Epidermal melanocyte (primary cell): ENCODE results near the gene CDK9.

Experiments
- DNase-seq: peaks from one replicate; pipeline ENCODE4 v3.0.0; 2011; ENCODE audit warnings: low spot score; ENCODE audit not compliant: insufficient read length

The CDK9 gene

DNA sequence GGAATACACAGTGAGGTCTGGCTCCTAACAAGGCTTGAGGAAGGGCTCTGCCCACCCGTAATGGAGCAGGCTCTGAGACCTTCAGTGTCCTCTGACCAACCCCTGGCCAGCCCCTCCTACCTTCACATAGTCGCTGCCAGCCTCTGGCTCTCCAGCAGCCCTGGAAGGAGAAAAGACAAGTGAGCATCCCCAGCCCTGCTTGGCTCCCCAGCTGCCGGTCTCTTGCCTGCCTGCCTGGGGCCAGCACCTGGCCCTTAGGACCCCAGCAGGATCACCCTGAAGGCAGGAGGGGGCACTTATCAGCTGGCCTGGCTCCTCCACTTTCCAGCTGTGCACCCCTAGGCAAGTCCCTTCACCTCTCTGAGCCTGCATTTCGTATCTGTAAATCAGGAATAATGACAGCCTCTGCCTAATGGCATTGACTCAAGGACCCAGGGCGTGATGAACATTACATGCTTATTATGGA, 24.3 kb upstream of the CDK9 start:
- DNase-seq: no peak

DNA sequence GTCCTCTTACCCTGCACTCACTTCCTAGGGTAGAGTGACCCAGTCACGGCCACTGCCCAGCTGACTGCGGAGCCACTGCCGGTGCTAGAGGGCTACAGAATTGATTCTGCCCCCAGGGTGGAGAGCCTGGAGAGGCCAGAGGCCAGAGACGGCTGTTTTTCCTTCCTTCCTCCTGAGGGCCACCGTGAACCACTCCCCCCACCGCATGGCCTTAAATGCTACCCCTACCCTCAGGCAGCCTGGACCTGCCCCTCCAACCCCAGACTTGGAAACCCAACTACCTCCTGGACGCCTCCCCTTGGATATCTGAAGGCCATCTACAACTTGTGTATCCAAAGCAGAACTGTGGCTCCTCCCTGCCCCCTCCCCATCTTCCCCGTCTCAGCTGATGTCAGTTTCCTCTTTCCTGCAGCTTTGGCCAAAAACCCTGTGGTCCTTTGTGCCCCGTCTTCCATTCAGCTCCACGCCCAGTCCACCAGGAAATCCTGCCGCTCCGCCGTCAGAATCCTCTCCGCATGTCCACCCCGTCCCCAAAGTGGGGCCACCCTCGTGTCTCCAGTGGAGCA, 23.6 kb upstream of the CDK9 start:
- no peak for DNase-seq

DNA sequence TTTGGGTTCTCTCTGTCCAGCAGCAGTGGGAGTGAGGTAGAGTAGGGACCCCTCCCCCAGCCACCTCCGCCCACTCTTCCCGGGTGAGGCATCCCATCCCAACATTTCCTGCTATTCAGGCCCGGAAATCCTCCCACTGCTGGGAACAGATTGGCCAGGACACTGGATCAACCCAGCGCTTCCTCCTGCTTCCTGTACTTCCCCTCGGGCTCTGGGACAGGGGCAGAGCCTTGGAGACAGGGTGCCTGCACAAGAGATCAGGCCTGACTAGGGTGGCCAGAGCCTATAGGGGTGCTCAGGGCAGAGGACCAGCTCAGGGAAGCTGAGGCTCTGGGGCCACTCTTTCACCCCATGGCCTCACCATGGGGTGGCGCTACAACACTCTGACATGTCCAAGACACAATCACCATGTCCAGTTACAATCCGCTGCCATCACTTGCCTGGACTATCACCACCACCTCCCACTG, 21.9 kb upstream of the CDK9 start:
- no peak for DNase-seq

DNA sequence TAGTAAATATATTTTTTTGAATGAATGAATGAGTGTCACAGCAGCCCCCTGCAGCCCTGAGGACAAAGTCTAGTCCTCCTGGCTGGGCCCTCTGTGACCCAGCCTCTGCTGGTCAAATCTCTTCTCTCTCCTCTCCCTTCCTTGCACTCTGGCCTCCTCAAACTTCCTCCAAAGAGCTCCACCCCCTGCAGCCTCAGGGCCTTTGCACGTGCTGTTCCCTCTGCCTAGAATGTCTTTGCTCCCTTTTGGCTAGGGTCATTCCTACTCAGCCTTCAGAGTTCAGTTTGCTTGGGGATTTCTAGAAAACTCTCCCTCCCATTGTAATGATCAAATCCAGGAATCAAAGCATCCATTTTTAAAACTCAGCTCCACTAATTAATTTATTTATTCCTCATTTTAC, 20.4 kb upstream of the CDK9 start:
- no peak for DNase-seq

DNA sequence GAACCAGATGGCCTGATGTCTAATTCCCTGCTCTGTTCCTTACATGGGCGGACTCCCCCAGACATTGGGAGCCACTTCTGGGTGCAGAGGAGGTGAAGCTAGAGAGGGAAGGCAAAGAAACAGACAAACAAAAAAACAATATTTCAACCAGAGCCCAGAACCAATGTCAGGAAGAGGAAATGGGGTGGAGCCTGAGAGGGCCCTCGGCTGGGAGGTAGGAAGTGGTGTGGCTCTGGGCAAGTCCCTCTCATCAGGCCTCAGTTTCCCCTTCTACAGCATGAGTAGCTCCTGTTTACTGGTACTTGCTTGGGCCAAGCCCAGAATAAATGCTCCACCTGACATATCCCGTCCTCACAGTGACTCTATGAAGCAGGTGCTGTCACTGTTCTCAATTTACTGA, 18.4 kb upstream of the CDK9 start:
- no peak for DNase-seq

GRCh38 chr9:127767909-127768331, 17.9 kb upstream of the CDK9 start:
- no peak for DNase-seq

DNA sequence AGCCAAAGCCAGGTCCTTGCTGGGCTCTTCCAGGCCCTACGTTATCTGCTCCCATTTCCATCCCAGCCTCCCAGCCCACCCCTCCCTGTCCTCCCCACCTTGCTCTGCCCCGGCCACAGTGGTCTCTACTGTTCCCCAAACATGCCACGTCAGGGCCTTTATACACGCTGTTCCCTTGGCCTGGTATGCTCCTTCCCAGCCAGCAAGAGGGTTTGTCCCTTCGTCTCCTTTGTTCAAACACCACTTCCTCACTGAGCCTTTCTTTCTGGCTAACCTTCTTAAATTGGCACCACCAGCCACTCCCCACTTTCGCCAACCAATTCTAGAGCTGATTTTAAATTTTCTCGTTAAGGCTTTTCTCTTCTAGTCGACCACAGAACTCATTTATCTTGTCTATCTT, 17.1 kb upstream of the CDK9 start:
- no peak for DNase-seq

GRCh38 chr9:127769101-127769500, 16.7 kb upstream of the CDK9 start:
- no peak for DNase-seq

DNA sequence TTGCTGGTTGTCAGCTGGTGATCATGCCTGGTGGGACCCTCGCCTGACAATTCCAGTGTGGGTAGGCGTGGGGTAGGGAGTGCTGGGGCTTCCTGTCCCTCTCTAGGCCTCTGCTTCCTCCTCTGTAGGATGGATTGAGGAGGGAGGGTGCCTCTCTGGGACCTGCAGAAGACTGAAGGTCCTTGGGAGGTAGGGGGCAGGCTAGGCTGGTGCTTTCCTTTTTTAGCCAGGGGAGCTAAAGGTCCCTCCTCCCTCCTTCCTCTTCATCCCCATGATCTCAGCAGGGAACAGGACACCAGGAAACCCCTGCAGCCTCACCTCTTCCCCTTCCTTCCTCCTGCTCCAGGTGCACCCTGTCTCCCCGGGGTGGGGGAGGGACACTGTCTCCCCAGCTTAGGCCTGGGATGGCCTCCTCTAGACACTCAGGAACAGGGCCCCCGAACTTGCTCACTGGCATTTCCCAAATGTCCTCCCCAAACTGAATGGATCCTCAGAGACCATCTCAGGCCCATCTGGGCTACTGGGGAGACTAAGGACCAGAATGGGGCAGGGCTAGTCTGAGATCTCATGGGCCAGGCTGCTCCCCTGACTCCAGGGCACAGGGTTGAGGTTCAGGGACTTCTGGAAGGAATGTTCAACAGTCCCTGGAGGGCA, 15.8 kb upstream of the CDK9 start:
- no peak for DNase-seq

DNA sequence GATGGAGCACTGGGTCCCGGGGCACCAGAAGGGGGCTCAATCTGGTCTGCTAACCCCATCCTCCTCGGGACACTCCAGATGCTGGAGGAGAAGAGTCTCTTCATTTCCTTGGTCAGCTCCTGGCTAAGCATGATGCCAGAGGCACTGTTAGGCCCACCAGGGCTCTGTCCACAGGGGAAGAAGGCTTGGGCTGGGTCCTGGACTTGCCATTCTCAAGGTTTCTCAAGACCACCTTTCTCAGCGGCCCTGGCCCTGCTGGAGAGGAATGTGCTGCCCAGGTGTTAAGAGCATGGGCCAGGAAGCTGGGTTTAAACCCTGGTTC, 15.3 kb upstream of the CDK9 start:
- no peak for DNase-seq

GRCh38 chr9:127770905-127771569, 14.8 kb upstream of the CDK9 start:
- peak; percentile 87 for DNase-seq

GRCh38 chr9:127771570-127772189, 14.2 kb upstream of the CDK9 start:
- DNase-seq: no peak

GRCh38 chr9:127772603-127773002, 13.2 kb upstream of the CDK9 start:
- no peak for DNase-seq

DNA sequence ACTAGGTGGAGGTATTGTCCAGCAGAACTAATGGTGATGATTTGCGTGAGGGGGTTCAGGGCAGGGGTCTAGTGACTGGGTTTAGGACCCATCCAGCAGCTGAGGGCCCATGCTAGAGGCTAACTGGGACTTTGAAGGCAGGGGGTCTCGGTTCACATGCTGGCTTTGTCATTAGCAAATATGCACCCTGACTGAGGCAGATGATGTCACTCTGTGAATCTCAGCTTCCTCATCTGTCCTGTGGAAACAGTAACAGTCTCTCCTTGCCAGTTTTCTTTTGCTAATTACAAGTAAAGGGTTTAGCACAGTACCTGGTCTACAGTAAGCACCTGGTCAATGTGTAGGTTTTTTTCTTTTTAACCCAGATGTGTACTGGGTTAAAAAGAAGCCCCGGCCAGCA, 12.6 kb upstream of the CDK9 start:
- no peak for DNase-seq

DNA sequence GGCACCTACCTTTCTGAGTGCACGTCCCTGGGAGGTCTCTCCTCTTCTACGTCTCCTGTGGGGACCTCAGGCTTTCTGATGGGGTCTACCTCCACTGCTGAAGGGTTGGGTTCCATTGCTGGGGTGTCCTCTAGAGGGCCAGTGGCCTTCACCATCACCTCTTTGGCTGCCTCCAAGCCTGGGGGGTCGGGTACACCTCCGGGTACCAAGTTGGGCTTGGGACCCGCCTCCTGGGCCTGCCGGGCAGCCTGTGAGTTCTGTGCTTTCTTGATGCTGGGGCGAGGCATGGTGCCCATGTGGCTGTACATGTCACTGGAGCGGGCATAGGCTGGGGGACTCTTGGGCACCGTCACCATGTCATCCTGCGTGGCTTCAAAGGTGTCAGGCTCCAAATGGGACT, 11.9 kb upstream of the CDK9 start:
- no peak for DNase-seq

DNA sequence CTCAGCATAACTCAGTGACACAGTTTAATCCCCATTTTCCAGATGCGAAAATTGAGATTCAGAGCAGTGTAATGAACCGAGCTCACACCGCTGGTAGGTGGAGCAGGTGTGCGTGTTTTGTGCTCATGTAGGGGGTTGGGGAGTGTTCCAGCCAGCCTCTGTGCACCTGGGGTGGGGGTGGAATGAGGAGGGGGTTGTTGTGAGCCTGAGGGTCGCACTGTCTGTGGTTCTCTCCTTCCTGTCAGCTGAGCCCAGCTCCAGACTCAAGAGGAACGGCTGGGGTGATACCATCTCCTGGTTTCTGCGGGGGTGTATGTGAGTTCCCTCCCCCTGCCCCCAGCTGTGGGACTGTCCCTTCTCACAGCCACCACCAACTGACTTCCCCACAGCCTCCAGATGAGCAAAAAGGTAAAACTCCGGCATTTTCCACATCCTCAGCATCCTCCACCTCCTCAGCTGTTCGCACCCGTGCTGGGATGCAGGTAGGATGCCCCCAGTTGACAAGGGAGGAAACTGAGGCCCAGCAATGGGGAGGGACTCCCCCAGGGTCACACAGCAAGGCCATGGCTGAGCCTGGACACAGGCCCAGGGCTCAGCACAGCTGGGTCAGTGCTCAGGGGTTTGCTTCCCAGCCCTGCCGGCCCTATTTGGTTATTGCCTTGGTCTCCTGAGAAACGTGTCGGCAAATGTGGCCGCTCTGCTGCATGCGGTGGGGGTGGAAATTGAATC, 9.5 kb upstream of the CDK9 start:
- no peak for DNase-seq

- DNase-seq: no peak
Observed at GRCh38 chr9:127776924-127777289, 8.9 kb upstream of the CDK9 start.

- no peak for DNase-seq
Observed at GRCh38 chr9:127777368-127777980, 8.4 kb upstream of the CDK9 start.

GRCh38 chr9:127778280-127779135, 7.3 kb upstream of the CDK9 start, which contains the start of gene SH2D3C:
TSS of gene SH2D3C (minus strand) at chr9:127778666. CDS start at chr9:127778627, 39 bp downstream.
- no peak for DNase-seq
